ENCODE measurements around the gene NCAPG2.

The NCAPG2 gene

GRCh38 chr7:158733220-158733519 is 28.6 kb upstream of the NCAPG2 start:
- DNase-seq (ENCODE audit: low spot score), result no peak

- DNase-seq (ENCODE audit: low spot score), result no peak
Observed at GRCh38 chr7:158732494-158733219, 28.1 kb upstream of the NCAPG2 start.

- no peak for DNase-seq (ENCODE audit: low spot score)
Observed at GRCh38 chr7:158731761-158732160, 27.2 kb upstream of the NCAPG2 start.

GRCh38 chr7:158730383-158731346 is 26.1 kb upstream of the NCAPG2 start:
- no peak for DNase-seq (ENCODE audit: low spot score)

GRCh38 chr7:158729646-158730382 is 25.2 kb upstream of the NCAPG2 start:
- DNase-seq (ENCODE audit: low spot score), result no peak

- no peak for DNase-seq (ENCODE audit: low spot score)
Observed at GRCh38 chr7:158728911-158729645, 24.5 kb upstream of the NCAPG2 start.

- no peak for DNase-seq (ENCODE audit: low spot score)
Observed at GRCh38 chr7:158727690-158728089, 23.1 kb upstream of the NCAPG2 start.

GRCh38 chr7:158726277-158726807 is 21.7 kb upstream of the NCAPG2 start:
- no peak for DNase-seq (ENCODE audit: low spot score)

- no peak for DNase-seq (ENCODE audit: low spot score)
Observed at GRCh38 chr7:158725506-158725800, 20.8 kb upstream of the NCAPG2 start.

GRCh38 chr7:158724658-158725505 is 20.3 kb upstream of the NCAPG2 start:
- DNase-seq (ENCODE audit: low spot score), result no peak

- no peak for DNase-seq (ENCODE audit: low spot score)
Observed at GRCh38 chr7:158723714-158724385, 19.2 kb upstream of the NCAPG2 start.

GRCh38 chr7:158723266-158723665 is 18.7 kb upstream of the NCAPG2 start:
- DNase-seq (ENCODE audit: low spot score), result no peak

- DNase-seq (ENCODE audit: low spot score), result no peak
Observed at GRCh38 chr7:158722574-158723237, 18.1 kb upstream of the NCAPG2 start.

GRCh38 chr7:158720112-158720511 is 15.5 kb upstream of the NCAPG2 start:
- no peak for DNase-seq (ENCODE audit: low spot score)

- DNase-seq (ENCODE audit: low spot score), result no peak
Observed at GRCh38 chr7:158716802-158717201, 12.2 kb upstream of the NCAPG2 start.

- peak; percentile 56 for DNase-seq (ENCODE audit: low spot score)
Observed at GRCh38 chr7:158710651-158711102, 6.1 kb upstream of the NCAPG2 start.

- no peak for DNase-seq (ENCODE audit: low spot score)
Observed at GRCh38 chr7:158707610-158708009, 3.0 kb upstream of the NCAPG2 start.

GRCh38 chr7:158706710-158707590 is 2.3 kb upstream of the NCAPG2 start:
- DNase-seq (ENCODE audit: low spot score), result no peak

GRCh38 chr7:158706273-158706704 is 1.7 kb upstream of the NCAPG2 start:
- DNase-seq (ENCODE audit: low spot score), result no peak

Data from hepatic stellate cell (primary cell).